NCI-H1694 (cell line): ENCODE results near the gene PDCL2.

Experiments
- DNase-seq: peaks from one replicate; lab custom pipeline; 2025; lab: John Stamatoyannopoulos, UW

Gene PDCL2

DNA sequence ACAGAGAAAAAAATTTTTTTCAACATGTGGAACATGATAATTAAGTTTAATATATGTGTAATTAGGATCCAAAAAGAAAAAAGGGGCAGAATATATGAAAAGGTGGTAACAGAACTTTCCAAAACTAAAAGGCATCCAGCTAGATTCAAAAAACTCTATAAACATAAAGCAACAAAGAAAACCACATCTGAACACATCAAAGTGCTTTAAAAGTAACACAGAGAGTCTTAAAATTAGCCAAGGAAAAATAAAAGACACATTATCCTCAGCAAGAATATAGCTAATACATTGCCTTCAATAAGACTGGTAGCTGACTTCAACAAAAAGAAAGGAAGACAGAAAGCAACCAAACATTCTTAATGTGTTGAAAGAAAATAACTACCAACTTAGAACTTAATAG lies 53.5 kb downstream of the PDCL2 start:
- no peak for DNase-seq

DNA sequence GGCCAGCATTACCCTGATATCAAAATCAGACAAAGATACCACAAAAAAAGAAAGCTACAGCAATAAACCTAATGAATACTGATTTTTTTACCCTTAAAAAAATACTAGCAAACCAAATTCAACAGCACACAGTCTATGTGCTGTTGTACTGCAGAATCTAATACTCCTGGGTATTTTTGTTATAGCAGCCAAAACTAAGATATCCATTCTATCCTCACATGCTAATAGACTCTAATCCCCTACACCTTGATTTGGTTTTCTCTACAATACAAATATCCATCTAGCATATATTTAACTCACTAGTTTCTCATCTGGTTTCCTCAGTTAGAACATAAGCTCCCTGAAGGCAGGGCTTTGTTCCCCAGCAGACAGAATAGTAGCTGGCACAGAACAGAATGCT lies 57.7 kb downstream of the PDCL2 start:
- DNase-seq = no peak

DNA sequence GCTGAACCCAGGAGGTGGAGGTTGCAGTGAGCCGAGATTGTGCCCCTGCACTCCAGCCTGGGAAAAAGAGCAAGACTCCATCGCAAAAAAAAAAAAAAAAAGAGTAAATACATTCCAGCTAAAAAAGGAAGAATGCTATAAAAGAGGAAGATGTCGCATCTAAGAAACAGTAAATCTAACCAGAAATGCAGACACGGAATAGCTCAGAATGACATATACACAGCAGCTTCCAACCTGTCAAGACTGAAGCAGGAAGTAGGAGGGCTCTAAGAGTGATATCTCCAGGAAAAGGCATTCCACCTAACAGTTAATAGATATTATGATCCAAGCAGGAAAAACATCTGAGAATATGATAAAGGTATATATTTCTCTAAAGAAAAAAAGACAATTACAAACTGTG lies 61.4 kb downstream of the PDCL2 start:
- no peak for DNase-seq

DNA sequence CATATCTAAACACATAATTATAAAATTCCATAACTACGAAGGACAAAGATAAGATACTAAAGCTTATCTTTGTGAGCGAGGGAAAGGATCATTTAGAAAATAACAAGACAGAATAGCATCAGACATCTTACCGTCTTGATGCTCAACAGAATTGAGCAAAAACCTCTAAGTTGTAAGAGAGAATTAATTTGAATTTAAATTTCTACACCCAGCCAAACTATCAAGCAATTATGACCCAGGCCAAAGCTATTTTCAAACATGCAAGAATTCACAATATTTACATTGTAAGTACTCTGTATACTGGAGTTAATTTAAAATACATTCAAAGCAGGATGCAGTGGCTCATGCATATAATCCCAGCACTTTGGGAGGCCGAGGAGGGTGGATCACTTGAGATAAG lies 61.9 kb downstream of the PDCL2 start:
- no peak for DNase-seq

DNA sequence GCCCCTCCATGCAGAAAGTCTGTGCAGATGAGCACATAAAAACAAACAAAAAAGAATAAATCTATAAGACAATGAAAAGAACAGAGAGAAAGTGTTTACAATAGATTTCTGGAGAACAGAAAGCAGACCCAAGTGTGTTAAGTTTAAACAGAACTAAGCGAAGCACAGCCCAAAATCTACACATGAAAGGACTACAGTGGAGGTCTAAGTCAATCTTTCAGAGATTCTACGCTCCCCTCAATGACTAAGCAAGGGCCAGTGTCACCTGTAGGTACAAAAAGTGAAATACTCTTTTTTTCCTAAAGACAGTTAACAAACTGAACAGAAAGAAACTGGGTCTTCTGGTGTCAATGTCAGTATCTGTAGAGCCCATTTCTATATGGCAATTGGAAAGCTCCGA lies 63.6 kb downstream of the PDCL2 start:
- DNase-seq = no peak

DNA sequence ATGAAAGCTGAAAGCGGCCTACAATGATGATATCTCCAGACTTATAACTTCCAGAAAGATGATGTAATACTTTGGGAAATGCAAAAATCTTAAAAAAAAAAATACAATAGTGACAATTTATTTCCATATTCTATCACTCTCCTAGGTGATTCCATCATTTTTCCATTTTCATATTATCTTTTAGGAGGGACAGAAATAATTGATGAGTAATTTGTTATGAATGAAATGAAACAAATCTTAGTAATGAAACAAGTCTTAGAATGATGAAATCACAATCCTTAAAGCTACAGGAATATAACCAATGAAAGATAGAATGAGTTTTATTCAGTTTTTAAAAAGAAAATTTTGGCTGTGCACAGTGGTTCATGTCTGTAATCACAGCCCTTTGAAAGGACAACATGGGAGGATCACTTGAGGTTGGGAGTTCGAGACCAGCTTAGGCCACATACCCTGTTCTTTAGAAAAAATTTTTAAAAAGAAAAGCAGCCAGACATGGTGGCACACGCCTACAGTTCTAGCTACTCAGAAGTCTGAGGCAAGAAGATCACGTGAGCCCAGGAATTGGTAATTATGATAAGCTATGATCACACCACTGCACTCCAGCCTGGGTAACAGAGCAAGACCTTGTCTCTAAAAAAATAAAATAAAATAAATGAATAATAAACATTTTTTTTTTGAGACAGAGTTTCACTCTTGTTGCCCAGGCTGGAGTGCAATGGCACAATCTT lies 67.0 kb downstream of the PDCL2 start:
- no peak for DNase-seq

DNA sequence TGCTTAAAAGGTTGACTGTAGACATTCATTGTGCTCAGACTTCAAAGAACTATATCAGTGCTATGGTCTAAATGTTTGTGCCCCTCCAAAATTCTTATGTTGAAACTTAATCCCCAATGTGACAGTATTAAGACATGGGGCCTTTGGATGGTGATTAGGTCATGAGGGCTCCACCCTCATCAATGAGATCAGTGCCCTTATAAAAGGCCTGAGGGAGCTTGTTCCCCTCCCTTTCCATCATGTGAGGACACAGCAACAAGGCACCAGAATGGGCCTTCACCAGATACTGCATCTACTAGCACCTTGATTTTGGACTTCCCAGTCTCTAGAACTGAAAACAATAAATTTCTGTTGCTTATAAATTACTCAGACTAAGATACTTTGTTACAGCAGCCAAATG lies 73.6 kb downstream of the PDCL2 start:
- no peak for DNase-seq

DNA sequence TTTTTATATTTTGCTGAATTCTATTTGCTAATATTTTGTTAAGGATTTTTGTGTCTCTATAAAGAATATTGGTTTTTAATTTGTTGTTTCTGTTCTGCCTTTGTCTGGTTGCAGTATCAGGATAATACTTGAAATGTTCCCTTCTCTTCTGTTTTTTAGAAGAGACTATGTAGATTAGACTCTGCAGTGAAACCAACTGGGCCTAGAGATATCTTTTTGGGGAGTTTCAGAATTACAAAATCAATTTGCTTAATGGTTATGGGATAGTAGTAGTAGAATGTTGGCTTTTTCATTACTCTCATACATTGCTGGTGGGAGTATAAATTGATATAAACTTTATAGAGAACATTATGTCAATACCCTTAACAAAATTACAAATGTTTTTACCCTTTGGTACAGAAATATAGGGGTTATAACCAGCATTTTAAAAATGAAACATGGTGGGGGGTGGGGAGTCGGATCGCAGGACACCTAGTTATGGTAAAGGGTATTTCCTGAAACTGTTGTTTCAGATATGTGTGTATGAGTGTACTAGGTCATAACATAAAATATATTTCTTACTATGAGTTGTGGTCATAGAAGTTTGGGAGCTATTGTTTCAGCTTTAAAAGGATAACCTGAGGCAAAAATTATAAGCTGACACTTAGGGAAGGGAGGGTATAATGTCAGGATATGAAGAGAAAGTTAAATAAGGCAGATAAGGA lies 74.4 kb downstream of the PDCL2 start:
- no peak for DNase-seq

DNA sequence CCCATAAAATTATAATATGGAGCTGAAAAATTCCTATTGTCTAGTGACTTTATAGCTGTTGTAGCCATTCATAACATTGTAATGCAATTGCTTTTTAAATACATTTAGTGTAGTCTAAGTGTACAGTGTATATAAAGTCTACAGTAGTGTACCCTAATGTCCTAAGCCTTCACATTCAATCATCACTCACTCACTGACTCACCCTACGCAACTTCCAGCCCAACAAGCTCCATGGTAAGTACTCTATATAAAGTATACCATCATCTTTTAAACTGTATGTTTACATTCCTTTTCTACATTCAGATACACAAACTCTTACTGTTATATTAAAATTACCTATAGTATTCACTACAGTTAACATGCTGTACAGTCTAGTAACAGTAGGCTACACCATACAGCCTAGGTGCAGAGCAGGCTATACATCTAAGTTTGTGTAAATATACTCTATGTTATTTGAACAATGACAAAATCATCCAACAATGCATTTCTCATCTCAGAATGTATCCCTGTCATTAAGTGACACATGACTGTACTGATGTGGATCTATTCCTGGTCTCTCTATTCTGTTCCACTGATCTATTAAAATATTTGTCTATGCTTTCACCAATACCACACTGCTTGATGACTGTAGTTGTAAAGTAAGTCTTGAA lies 79.0 kb downstream of the PDCL2 start:
- no peak for DNase-seq

DNA sequence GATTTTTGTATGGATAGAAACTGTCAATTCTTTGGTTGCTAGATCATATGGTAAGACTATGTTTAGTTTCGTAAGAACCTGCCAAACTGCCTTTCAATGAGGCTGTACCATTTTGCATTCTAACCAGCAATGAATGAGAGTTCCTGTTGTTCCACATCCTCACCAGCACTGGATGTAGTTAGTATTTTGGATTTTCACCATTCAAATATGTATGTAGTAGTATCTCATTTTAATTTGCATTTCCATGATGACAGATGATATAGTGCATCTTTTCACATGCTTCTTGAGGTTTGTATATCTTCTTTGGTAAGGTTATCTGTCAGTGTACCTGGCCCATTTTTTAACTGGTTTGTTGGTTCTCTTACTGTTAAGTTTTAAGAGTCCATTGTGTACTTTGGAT lies 80.0 kb downstream of the PDCL2 start:
- no peak for DNase-seq

DNA sequence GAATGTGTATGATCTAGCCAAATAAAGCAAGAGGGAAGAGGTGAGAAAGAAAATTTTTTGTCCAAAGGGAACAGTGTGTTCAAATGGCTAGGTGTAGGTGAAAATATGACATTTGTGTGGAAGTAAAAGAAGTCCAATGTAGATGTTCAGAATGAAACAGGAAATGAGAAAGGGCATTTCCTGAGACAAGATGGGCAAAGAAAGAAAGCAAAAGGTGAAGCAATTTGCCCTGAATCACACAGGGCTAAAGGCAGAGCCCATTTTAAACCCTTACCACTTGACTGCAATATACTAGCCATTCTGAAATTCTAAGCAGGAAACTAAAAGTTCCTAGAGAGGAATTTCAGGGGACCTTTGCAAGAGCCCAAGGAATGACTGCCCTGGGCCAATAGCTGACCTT lies 81.4 kb downstream of the PDCL2 start:
- no peak for DNase-seq

DNA sequence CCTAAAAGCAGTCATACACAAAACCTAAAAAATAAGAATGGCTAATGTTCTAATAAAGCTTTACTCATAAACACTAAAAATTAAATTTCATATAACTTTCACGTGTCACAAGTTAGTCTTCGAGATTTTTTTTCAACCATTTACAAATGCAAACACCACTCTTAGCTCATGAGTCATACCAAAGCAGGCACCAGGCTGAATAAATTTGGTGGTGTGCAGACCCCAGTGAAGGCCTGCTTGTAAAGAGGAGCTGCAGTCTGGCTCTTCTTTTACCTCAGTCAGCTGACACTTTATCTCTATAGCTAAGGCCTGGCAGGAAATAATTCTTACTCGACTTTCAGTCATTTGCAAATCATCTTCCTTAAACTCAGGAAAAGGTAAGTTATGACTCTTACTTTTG lies 82.8 kb downstream of the PDCL2 start:
- DNase-seq = no peak

DNA sequence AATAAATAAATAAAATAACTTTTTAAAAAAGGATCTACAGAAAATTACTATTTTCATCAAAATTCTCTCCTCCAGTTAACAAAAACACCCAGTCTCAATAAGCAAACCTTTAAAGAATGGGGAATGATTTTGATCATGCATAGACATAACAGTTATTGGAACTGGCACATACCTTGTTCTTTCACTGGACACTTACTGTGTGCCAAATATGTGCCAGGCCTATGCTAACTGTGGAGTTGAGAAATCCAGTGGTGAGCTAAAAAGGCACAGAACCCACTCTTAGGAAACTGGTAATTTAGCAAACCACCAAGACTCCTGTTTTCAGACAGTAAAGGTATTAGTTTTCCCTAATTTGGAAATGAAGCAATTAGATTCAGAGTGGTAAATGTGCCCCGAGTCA lies 84.4 kb downstream of the PDCL2 start:
- DNase-seq = no peak
